ENCODE measurements around the gene SENP5. TPM values are rescaled to one million over a fixed set of nuclear protein-coding genes. Genes with fewer than 3 reads are reported as not detected.
"Not testable (repeated sequence)": the region's sequence is repeated elsewhere in the genome, so short reads cannot be mapped to it uniquely, and the experiment has no call there.

SENP5 gene
- total RNA-seq, 1 experiment from 2014 or later = 27.6 TPM

- TF ChIP-seq ELF1 (IDR thresholded peaks at IDR 0.05; ENCODE audit: borderline replicate concordance, low read depth) (peak; percentile 49; the same call in 1 of the 2 replicates), CBX3 (IDR thresholded peaks at IDR 0.05; ENCODE audit: low read depth) (no peak), CTCF (IDR thresholded peaks at IDR 0.05 in 2 of 3, conservative IDR thresholded peaks at IDR 0.05 in 1 of 3; ENCODE audit: borderline replicate concordance in 1 of 3, insufficient read depth in 1 of 3, low read depth in 2 of 3, low read length in 2 of 3) (no peak)
These were observed at the start of gene SENP5 (continued) for GRCh38 chr3:196867507-196868296.

- intact Hi-C loops (cut with micrococcal nuclease) = no loop called here
- Histone ChIP-seq H3K27ac (ENCODE audit: low read depth, low read length) (no peak overlapping the region), H3K79me2 (ENCODE audit: insufficient read depth, low read length) (no peaks in the 10 kb centered on the region), H3K9me3 (ENCODE audit: control insufficient read depth in 1 of 2, insufficient read depth in 1 of 2, low read depth in 1 of 2, low read length in 2 of 2) (no peaks in the 10 kb centered on the region), H3K36me3 (ENCODE audit: control insufficient read depth in 1 of 2, insufficient read depth in 2 of 2, low read length in 2 of 2) (peaks cover 36 to 39% of the 10 kb centered on the region in 2 experiments; a peak in 3 of 4 replicates), H3K4me3 (replicated peaks in 1 of 2; ENCODE audit: low read depth in 1 of 2, low read length in 2 of 2) (no peak overlapping the region), H3K9me2 (ENCODE audit: insufficient read depth) (no peaks in the 10 kb centered on the region), H2AFZ (ENCODE audit: low read depth, low read length, poor library complexity, severe bottlenecking) (no peak overlapping the region), H3K9ac (ENCODE audit: low read length) (no peak overlapping the region), H3K27me3 (ENCODE audit: insufficient read depth, low read length) (no peaks in the 10 kb centered on the region), H3K4me2 (ENCODE audit: low read length) (no peak overlapping the region), H4K20me1 (ENCODE audit: insufficient read depth) (no peaks in the 10 kb centered on the region), H3K4me1 (ENCODE audit: control insufficient read depth in 1 of 2, insufficient read depth in 2 of 2, low read length in 2 of 2) (no peaks in the 10 kb centered on the region)
- TF ChIP-seq SP1 (IDR thresholded peaks at IDR 0.05; ENCODE audit: low read depth) = no peak
- no peak for TF ChIP-seq SRF (IDR thresholded peaks at IDR 0.05; ENCODE audit: low read depth)
- no peak for TF ChIP-seq JUND (IDR thresholded peaks at IDR 0.05)
- no peak for TF ChIP-seq CBX3 (IDR thresholded peaks at IDR 0.05; ENCODE audit: low read depth)
- no peak for TF ChIP-seq ZFX (IDR thresholded peaks at IDR 0.05)
- TF ChIP-seq EZH2 (IDR thresholded peaks at IDR 0.05) = no peak
- no peak for TF ChIP-seq CTCF (IDR thresholded peaks at IDR 0.05 in 2 of 3, conservative IDR thresholded peaks at IDR 0.05 in 1 of 3; ENCODE audit: borderline replicate concordance in 1 of 3, insufficient read depth in 1 of 3, low read depth in 2 of 3, low read length in 2 of 3)
- no peak for TF ChIP-seq MAX (IDR thresholded peaks at IDR 0.05)
- BruUV-seq (replicated peaks) = no TSS peak
- DNase-seq (ENCODE audit: low read depth, low spot score) = no peak
- no peak for ATAC-seq
- ChIA-PET RAD21 (ENCODE audit: low non-redundant PET in 1 of 2, low total read pairs in 2 of 2, uncharacterized antibody in 2 of 2, unreplicated experiment in 2 of 2) (no interaction called here), POLR2A (no interaction called here), CTCF (no interaction called here)
These were observed 45.8 kb upstream of the SENP5 start for GRCh38 chr3:196821806-196822355.

- RAD21 ChIA-PET (ENCODE audit: low non-redundant PET in 1 of 2, low total read pairs in 2 of 2, uncharacterized antibody in 2 of 2, unreplicated experiment in 2 of 2); H3K9me2 ChIP-seq (ENCODE audit: insufficient read depth); H3K36me3 ChIP-seq (ENCODE audit: control insufficient read depth in 1 of 2, insufficient read depth in 2 of 2, low read length in 2 of 2); intact Hi-C loops (cut with micrococcal nuclease); H3K4me3 ChIP-seq (replicated peaks in 1 of 2; ENCODE audit: low read depth in 1 of 2, low read length in 2 of 2); DNase-seq (ENCODE audit: low read depth, low spot score); H3K27me3 ChIP-seq (ENCODE audit: insufficient read depth, low read length); H4K20me1 ChIP-seq (ENCODE audit: insufficient read depth); H3K4me2 ChIP-seq (ENCODE audit: low read length); H3K9ac ChIP-seq (ENCODE audit: low read length); H3K27ac ChIP-seq (ENCODE audit: low read depth, low read length); H3K9me3 ChIP-seq (ENCODE audit: control insufficient read depth in 1 of 2, insufficient read depth in 1 of 2, low read depth in 1 of 2, low read length in 2 of 2); CTCF ChIA-PET; H3K79me2 ChIP-seq (ENCODE audit: insufficient read depth, low read length); H3K4me1 ChIP-seq (ENCODE audit: control insufficient read depth in 1 of 2, insufficient read depth in 2 of 2, low read length in 2 of 2); POLR2A ChIA-PET; H2AFZ ChIP-seq (ENCODE audit: low read depth, low read length, poor library complexity, severe bottlenecking); ATAC-seq: not testable (repeated sequence)
- TSS peak; percentile 40 for BruUV-seq (replicated peaks)
These were observed 38.1 kb upstream of the SENP5 start for GRCh38 chr3:196829651-196830050.

Measured in HCT116 (cell line).